Stimulated activated CD8-positive, alpha-beta memory T cell treated with anti-CD3 and anti-CD28 coated beads, Interleukin-12 subunit alpha, Interleukin-12 subunit beta, amount 100 ng/mL, for 4 hours (primary cell): ENCODE measurements around the gene NAT9.
A peak's percentile ranks its signal among the peaks of the same experiment; 100 is the strongest.

Experiments used
- DNase-seq: peaks from one replicate; pipeline ENCODE4 v3.0.0-alpha.2; 2020; ENCODE audit warnings: low read depth

NAT9 gene

GRCh38 chr17:74761419-74761818, 14.7 kb downstream of the NAT9 start:
- no peak for DNase-seq

GRCh38 chr17:74760404-74761105, 15.6 kb downstream of the NAT9 start:
- DNase-seq = no peak

GRCh38 chr17:74759941-74760340, 16.2 kb downstream of the NAT9 start:
- no peak for DNase-seq

GRCh38 chr17:74759243-74759801, 16.8 kb downstream of the NAT9 start:
- DNase-seq = no peak

GRCh38 chr17:74758848-74759168, 17.3 kb downstream of the NAT9 start:
- no peak for DNase-seq

GRCh38 chr17:74757931-74758847, 18.0 kb downstream of the NAT9 start:
- no peak for DNase-seq

GRCh38 chr17:74757502-74757901, 18.6 kb downstream of the NAT9 start:
- DNase-seq = no peak

- no peak for DNase-seq
These were observed 19.3 kb downstream of the NAT9 start for GRCh38 chr17:74756891-74757290.

GRCh38 chr17:74755533-74755932, 20.6 kb downstream of the NAT9 start:
- no peak for DNase-seq

- DNase-seq = no peak
These were observed 21.3 kb downstream of the NAT9 start for GRCh38 chr17:74754832-74755231.

- no peak for DNase-seq
These were observed 23.2 kb downstream of the NAT9 start for GRCh38 chr17:74752822-74753401.

- DNase-seq = no peak
These were observed 23.7 kb downstream of the NAT9 start for GRCh38 chr17:74752415-74752814.

- DNase-seq = no peak
These were observed 25.6 kb downstream of the NAT9 start for GRCh38 chr17:74750327-74751069.

GRCh38 chr17:74750039-74750326, 26.2 kb downstream of the NAT9 start:
- no peak for DNase-seq

- DNase-seq = no peak
These were observed 26.7 kb downstream of the NAT9 start for GRCh38 chr17:74749279-74750038.

- DNase-seq = peak; percentile 95
These were observed 27.4 kb downstream of the NAT9 start, which contains the start of gene NHERF1 for GRCh38 chr17:74748529-74749278. Gene NHERF1, plus strand, starts transcription at chr17:74748628. Its CDS starts 219 bp downstream, at chr17:74748847.

- no peak for DNase-seq
These were observed 27.9 kb downstream of the NAT9 start for GRCh38 chr17:74748279-74748528.

- no peak for DNase-seq
These were observed 29.2 kb downstream of the NAT9 start for GRCh38 chr17:74746922-74747321.

- DNase-seq = no peak
These were observed 29.8 kb downstream of the NAT9 start for GRCh38 chr17:74746376-74746775.

- DNase-seq = no peak
These were observed 30.5 kb downstream of the NAT9 start for GRCh38 chr17:74745548-74746177.
